ENCODE data around the gene SAGE1.
A peak's percentile ranks its signal among the peaks of the same experiment; 100 is the strongest.
"Not testable (repeated sequence)": the region's sequence is repeated elsewhere in the genome, so short reads cannot be mapped to it uniquely, and the experiment has no call there.

Gene SAGE1, protein sequence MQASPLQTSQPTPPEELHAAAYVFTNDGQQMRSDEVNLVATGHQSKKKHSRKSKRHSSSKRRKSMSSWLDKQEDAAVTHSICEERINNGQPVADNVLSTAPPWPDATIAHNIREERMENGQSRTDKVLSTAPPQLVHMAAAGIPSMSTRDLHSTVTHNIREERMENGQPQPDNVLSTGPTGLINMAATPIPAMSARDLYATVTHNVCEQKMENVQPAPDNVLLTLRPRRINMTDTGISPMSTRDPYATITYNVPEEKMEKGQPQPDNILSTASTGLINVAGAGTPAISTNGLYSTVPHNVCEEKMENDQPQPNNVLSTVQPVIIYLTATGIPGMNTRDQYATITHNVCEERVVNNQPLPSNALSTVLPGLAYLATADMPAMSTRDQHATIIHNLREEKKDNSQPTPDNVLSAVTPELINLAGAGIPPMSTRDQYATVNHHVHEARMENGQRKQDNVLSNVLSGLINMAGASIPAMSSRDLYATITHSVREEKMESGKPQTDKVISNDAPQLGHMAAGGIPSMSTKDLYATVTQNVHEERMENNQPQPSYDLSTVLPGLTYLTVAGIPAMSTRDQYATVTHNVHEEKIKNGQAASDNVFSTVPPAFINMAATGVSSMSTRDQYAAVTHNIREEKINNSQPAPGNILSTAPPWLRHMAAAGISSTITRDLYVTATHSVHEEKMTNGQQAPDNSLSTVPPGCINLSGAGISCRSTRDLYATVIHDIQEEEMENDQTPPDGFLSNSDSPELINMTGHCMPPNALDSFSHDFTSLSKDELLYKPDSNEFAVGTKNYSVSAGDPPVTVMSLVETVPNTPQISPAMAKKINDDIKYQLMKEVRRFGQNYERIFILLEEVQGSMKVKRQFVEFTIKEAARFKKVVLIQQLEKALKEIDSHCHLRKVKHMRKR

DNA sequence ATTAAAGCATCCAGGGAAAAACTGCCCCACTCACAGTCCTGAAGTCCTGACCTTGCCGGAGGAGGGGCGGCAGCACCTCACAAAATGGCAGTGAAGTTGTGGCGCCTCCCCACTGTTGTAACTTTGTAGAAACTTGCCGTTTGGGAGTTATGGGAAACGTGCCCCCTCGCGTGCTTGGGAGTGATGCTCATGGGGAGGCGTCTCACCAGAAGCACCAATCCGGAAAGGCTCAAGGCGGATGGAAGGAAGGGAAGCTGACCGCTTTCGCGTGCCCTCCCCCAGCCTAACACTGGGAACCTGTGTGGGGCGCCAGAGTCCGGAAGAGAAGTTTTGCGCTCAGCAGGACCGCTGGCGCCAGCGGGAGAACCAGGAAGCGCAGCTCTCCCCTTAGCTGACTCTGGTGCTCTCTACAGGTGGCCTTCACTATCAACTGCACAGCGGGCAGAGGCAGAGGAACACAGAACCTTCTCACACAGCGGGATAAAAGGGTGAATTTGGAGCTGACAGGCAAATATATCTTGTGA, at the start of gene SAGE1, which contains the start of gene CT45A10:
Gene SAGE1, plus strand, starts transcription at position 423 of the 524 bp plus-strand sequence. CDS start 2,527 bp downstream, outside the sequence.
Gene CT45A10, minus strand, starts transcription at position 151 of the 524 bp plus-strand sequence. CDS start 8,100 bp downstream, outside the sequence.
- TF ChIP-seq RAD21 (IDR thresholded peaks at IDR 0.05; ENCODE audit: low read depth) (peak; percentile 26; the same call in 1 of the 2 replicates), TCF12 (IDR thresholded peaks at IDR 0.05; ENCODE audit: low read depth) (no peak)

DNA sequence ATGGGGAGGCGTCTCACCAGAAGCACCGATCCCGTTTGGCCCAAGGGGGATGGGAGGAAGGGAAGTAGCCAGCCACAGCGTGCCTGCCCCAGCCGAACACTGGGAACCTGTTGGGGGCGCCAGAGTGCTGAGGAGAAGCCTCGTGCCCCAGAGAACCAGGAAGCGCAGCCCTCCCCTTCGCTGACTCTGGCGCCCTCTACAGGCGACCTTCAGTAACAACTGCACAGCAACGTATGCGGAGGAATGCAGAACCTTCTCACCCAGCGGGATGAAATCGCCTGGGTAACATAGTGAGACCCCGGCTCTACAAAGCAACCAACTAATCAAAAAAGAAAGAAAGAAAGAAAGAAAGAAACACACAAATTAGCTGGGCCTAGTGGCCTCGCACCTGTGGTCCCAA, 39.1 kb upstream of the SAGE1 start, which contains the start of gene CT45A8:
Gene CT45A8, minus strand, starts transcription at position 101 of the 400 bp plus-strand sequence. CDS start 3,755 bp downstream, outside the sequence.
- not testable (repeated sequence) for TF ChIP-seq EGR1, CEBPB (IDR thresholded peaks at IDR 0.05)
- TF ChIP-seq, protein P1, sequence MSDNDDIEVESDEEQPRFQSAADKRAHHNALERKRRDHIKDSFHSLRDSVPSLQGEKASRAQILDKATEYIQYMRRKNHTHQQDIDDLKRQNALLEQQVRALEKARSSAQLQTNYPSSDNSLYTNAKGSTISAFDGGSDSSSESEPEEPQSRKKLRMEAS (IDR thresholded peaks at IDR 0.05): not testable (repeated sequence)

DNA sequence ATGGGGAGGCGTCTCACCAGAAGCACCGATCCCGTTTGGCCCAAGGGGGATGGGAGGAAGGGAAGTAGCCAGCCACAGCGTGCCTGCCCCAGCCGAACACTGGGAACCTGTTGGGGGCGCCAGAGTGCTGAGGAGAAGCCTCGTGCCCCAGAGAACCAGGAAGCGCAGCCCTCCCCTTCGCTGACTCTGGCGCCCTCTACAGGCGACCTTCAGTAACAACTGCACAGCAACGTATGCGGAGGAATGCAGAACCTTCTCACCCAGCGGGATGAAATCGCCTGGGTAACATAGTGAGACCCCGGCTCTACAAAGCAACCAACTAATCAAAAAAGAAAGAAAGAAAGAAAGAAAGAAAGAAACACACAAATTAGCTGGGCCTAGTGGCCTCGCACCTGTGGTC, 21.8 kb upstream of the SAGE1 start, which contains the start of gene CT45A9:
Gene CT45A9, minus strand, starts transcription at position 101 of the 400 bp plus-strand sequence. CDS start 3,751 bp downstream, outside the sequence.
- not testable (repeated sequence) for TF ChIP-seq CEBPB (IDR thresholded peaks at IDR 0.05); TCF12 (IDR thresholded peaks at IDR 0.05; ENCODE audit: low read depth); NFIC (IDR thresholded peaks at IDR 0.05)

DNA sequence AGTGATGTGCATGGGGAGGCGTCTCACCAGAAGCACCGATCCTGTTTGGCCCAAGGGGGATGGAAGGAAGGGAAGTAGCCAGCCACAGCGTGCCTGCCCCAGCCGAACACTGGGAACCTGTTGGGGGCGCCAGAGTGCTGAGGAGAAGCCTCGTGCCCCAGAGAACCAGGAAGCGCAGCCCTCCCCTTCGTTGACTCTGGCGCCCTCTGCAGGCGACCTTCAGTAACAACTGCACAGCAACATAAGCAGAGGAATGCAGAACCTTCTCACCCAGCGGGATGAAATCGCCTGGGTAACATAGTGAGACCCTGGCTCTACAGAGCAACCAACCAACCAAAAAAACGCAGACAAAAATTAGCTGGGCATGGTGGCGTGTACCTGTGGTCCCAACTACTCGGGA, 4.5 kb upstream of the SAGE1 start:
- TF ChIP-seq RAD21 (IDR thresholded peaks at IDR 0.05; ENCODE audit: low read depth): peak; percentile 36; the same call in 1 of the 2 replicates

DNA sequence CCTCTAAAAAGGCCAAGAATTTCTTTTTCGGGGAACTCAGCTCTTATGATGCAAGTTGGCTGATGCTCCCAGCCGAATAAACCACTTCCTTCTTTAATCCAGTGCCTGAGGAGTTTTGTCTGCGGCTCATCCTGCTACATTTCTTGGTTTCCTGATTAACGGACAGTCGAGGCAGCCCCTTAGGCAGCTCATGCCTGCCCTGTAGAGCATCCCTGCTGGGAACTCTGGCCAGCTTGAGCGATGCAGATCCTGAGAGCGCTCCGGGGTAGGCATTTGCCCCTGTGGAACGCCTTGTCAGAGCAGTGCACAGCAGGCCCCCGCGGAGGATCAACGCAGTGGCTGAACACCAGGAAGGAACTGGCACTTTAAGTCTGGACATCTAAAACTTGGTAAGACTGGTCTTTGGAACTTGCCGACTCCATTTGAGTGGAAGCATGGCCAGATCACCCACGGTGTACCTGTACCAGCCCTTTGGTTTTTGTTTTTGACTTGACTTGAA, 3.4 kb upstream of the SAGE1 start:
- TF ChIP-seq FOXM1 (IDR thresholded peaks at IDR 0.05; ENCODE audit: borderline replicate concordance, low read depth) (no peak), RAD21 (IDR thresholded peaks at IDR 0.05; ENCODE audit: low read depth) (no peak), NFIC (IDR thresholded peaks at IDR 0.05) (no peak), CEBPB (IDR thresholded peaks at IDR 0.05) (no peak), TCF12 (IDR thresholded peaks at IDR 0.05; ENCODE audit: low read depth) (no peak)
- TF ChIP-seq, protein P2, sequence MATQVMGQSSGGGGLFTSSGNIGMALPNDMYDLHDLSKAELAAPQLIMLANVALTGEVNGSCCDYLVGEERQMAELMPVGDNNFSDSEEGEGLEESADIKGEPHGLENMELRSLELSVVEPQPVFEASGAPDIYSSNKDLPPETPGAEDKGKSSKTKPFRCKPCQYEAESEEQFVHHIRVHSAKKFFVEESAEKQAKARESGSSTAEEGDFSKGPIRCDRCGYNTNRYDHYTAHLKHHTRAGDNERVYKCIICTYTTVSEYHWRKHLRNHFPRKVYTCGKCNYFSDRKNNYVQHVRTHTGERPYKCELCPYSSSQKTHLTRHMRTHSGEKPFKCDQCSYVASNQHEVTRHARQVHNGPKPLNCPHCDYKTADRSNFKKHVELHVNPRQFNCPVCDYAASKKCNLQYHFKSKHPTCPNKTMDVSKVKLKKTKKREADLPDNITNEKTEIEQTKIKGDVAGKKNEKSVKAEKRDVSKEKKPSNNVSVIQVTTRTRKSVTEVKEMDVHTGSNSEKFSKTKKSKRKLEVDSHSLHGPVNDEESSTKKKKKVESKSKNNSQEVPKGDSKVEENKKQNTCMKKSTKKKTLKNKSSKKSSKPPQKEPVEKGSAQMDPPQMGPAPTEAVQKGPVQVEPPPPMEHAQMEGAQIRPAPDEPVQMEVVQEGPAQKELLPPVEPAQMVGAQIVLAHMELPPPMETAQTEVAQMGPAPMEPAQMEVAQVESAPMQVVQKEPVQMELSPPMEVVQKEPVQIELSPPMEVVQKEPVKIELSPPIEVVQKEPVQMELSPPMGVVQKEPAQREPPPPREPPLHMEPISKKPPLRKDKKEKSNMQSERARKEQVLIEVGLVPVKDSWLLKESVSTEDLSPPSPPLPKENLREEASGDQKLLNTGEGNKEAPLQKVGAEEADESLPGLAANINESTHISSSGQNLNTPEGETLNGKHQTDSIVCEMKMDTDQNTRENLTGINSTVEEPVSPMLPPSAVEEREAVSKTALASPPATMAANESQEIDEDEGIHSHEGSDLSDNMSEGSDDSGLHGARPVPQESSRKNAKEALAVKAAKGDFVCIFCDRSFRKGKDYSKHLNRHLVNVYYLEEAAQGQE (IDR thresholded peaks at IDR 0.05; ENCODE audit: low read depth): no peak

DNA sequence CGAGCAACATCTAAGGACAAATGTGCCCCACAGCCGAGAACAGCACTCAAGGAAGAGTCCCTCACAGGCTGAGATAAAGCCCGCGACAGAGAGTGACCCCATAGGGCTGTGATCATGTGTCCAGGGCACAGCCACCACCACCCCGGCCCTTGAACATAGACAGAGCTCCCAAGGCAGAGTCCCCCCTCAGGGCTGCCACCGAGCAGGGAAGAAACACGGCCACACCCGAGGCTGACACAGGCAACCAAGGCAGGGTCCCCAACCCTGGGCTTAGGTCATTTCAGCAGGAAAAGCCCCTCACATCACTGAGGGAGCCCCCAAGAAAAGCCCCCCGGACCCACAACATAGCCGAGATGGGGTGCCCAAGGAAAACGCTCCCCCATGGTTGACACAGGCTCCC, 735 bp upstream of the SAGE1 start:
- TF ChIP-seq CEBPB (IDR thresholded peaks at IDR 0.05): no peak
- TF ChIP-seq ZBTB7A (IDR thresholded peaks at IDR 0.05; ENCODE audit: low read depth): no peak
- no peak for TF ChIP-seq EGR1 (IDR thresholded peaks at IDR 0.05)
- TF ChIP-seq NFIC (IDR thresholded peaks at IDR 0.05): no peak
- TF ChIP-seq, protein P2 (IDR thresholded peaks at IDR 0.05; ENCODE audit: low read depth): no peak
- no peak for TF ChIP-seq RAD21 (IDR thresholded peaks at IDR 0.05; ENCODE audit: low read depth)
- TF ChIP-seq, protein P1 (IDR thresholded peaks at IDR 0.05): no peak

DNA sequence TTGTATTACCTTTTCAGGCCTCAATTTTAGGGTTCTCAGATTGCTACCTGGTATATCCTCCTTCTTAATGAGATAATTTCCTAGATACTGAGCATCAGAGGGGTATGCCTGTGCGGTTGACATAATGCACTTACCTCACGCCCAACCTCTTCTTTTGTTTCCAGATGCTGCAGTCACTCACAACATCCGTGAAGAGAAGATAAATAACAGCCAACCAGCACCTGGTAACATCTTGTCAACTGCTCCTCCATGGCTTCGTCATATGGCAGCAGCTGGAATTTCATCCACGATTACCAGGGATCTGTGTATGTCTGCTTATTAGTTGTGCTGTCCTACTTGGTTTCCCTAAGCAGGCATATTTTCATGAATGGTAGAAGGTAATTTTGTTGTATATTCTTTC, 16.7 kb downstream of the SAGE1 start:
- TF ChIP-seq, protein P2 (IDR thresholded peaks at IDR 0.05; ENCODE audit: low read depth): no peak
- TF ChIP-seq, protein P1 (IDR thresholded peaks at IDR 0.05): no peak
- TF ChIP-seq YY1 (IDR thresholded peaks at IDR 0.05; ENCODE audit: low read depth) (no peak), TAF1 (IDR thresholded peaks at IDR 0.05; ENCODE audit: low read depth) (no peak), FOXM1 (IDR thresholded peaks at IDR 0.05; ENCODE audit: borderline replicate concordance, low read depth) (no peak), CEBPB (IDR thresholded peaks at IDR 0.05) (no peak), RAD21 (IDR thresholded peaks at IDR 0.05; ENCODE audit: low read depth) (no peak), TEAD4 (IDR thresholded peaks at IDR 0.05) (no peak), NFIC (IDR thresholded peaks at IDR 0.05) (no peak), ZBTB7A (IDR thresholded peaks at IDR 0.05; ENCODE audit: low read depth) (no peak)
- TF ChIP-seq, protein P3, sequence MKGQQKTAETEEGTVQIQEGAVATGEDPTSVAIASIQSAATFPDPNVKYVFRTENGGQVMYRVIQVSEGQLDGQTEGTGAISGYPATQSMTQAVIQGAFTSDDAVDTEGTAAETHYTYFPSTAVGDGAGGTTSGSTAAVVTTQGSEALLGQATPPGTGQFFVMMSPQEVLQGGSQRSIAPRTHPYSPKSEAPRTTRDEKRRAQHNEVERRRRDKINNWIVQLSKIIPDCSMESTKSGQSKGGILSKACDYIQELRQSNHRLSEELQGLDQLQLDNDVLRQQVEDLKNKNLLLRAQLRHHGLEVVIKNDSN (IDR thresholded peaks at IDR 0.05): no peak
